Neural progenitor cell (in vitro differentiated cells): Measurements from ENCODE around the gene KPTN. TPM values are rescaled to one million over a fixed set of nuclear protein-coding genes. Genes with fewer than 3 reads are reported as not detected.

Source experiments
- DNase-seq: peaks from one replicate; pipeline ENCODE4 v3.0.0-alpha.2; 2016; ENCODE audit warnings: low spot score
- H2AFZ ChIP-seq: fragments of 200-600 bp; sonication (generic); replicated peaks from 2 replicates; pipeline ENCODE4 v1.6.1; 2016; ENCODE audit warnings: antibody characterized with exemption
- H3F3A ChIP-seq: fragments of 200-600 bp; sonication (generic); 2 replicates; pipeline ENCODE4 v1.6.1; 2016; ENCODE audit warnings: antibody characterized with exemption, low read depth
- H3K27ac ChIP-seq: fragments of 200-600 bp; sonication (generic); 2 replicates; pipeline ENCODE4 v1.5.1; 2016; ENCODE audit warnings: mild to moderate bottlenecking
- H3K27me3 ChIP-seq: fragments of 200-600 bp; sonication (generic); 2 replicates; pipeline ENCODE4 v1.6.1; 2016; ENCODE audit warnings: mild to moderate bottlenecking, moderate library complexity
- H3K36me3 ChIP-seq: fragments of 200-600 bp; sonication (generic); 2 replicates; pipeline ENCODE4 v1.5.1; 2016
- H3K4me1 ChIP-seq: fragments of 200-600 bp; sonication (generic); 2 replicates; pipeline ENCODE4 v1.6.1; 2016; ENCODE audit warnings: mixed run types
- H3K4me2 ChIP-seq: fragments of 200-600 bp; sonication (generic); 2 replicates; pipeline ENCODE4 v1.6.1; 2016
- H3K4me3 ChIP-seq: fragments of 200-600 bp; sonication (generic); 2 replicates; pipeline ENCODE4 v1.5.1; 2016
- H3K79me2 ChIP-seq: fragments of 200-600 bp; sonication (generic); 2 replicates; pipeline ENCODE4 v1.6.1; 2016; ENCODE audit warnings: low read depth
- H3K9ac ChIP-seq: fragments of 200-600 bp; sonication (generic); 2 replicates; pipeline ENCODE4 v1.6.1; 2016
- H3K9me3 ChIP-seq: fragments of 200-600 bp; sonication (generic); 2 replicates; pipeline ENCODE4 v1.5.1; 2016; ENCODE audit warnings: low read depth
- H4K20me1 ChIP-seq: fragments of 200-600 bp; sonication (generic); 2 replicates; pipeline ENCODE4 v1.6.1; 2016; ENCODE audit warnings: low read depth
- H3K27ac Mint-ChIP-seq: 3 replicates; pipeline ENCODE4 v1.8.0; 2021; ENCODE audit warnings: mixed read lengths
- H3K27me3 Mint-ChIP-seq: 2 replicates; pipeline ENCODE4 v1.8.0; 2022; ENCODE audit warnings: low read depth, mild to moderate bottlenecking, inconsistent platforms, moderate library complexity, mixed read lengths; ENCODE audit not compliant: insufficient read depth
- H3K36me3 Mint-ChIP-seq: 3 replicates; pipeline ENCODE4 v1.8.0; 2021; ENCODE audit warnings: mixed read lengths
- H3K4me1 Mint-ChIP-seq: 3 replicates; pipeline ENCODE4 v1.8.0; 2021; ENCODE audit warnings: mixed read lengths
- H3K4me3 Mint-ChIP-seq: 3 replicates; pipeline ENCODE4 v1.8.0; 2021; ENCODE audit warnings: mild to moderate bottlenecking, moderate library complexity, mixed read lengths
- H3K9me3 Mint-ChIP-seq: 3 replicates; pipeline ENCODE4 v1.8.0; 2020; ENCODE audit warnings: mixed read lengths
- EZH2 ChIP-seq: fragments of 200-600 bp; sonication (generic); IDR thresholded peaks from 2 replicates; pipeline ENCODE4 v1.6.1; 2017; ENCODE audit warnings: antibody characterized with exemption, mild to moderate bottlenecking, moderate library complexity
- EZH2phosphoT487 ChIP-seq: fragments of 200-600 bp; sonication (generic); IDR thresholded peaks from 2 replicates; pipeline ENCODE4 v1.6.1; 2017; ENCODE audit warnings: antibody characterized with exemption
- total RNA-seq: library from RNA; depleted of rRNA; stranded (reverse); fragments of >200 nt; gene quantifications from 2 replicates; pipeline ENCODE4 v1.2.3, GENCODE V29; 2015; ENCODE audit warnings: low replicate concordance
- TF ChIP-seq, protein P1 (sequence below): fragments of 200-600 bp; sonication (generic); IDR thresholded peaks from 2 replicates; pipeline ENCODE4 v1.5.1; 2017; ENCODE audit warnings: antibody characterized with exemption, mild to moderate bottlenecking

KPTN gene
- total RNA-seq, 1 donor from 2014 or later: 18.1 TPM

DNA sequence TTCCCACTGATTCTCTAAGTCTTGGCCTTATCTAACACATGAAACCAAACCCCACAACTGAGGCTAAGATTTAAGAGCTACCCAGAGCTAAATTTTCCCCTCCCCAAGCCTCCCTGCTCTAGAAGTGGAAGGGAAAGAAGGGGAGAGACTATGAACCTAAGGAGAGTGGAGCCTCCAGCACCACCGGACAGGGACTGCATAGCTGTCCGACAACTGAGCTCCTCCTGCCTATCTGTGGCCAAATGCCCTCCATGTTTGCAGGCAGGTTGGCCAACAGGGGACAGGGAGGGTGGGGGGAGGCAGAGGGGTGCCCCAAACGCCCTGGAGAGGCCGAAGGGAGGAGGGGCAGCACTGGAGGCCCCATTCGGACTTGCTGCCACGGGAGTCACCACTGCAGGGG, 36.8 kb upstream of the KPTN start:
- no peak overlapping the region for H3K27ac Mint-ChIP-seq
- Histone ChIP-seq H3K36me3 (no peaks in the 10 kb centered on the region), H3K27me3 (no peaks in the 10 kb centered on the region), H3F3A (peaks cover 5% of the 10 kb centered on the region), H3K79me2 (no peaks in the 10 kb centered on the region), H3K9me3 (no peaks in the 10 kb centered on the region), H3K4me3 (no peak overlapping the region), H3K4me1 (no peaks in the 10 kb centered on the region), H3K4me2 (no peak overlapping the region), H2AFZ (no peak overlapping the region), H4K20me1 (no peaks in the 10 kb centered on the region), H3K27ac (no peak overlapping the region), H3K9ac (no peak overlapping the region)
- no peak overlapping the region for H3K4me3 Mint-ChIP-seq
- TF ChIP-seq, protein P1, sequence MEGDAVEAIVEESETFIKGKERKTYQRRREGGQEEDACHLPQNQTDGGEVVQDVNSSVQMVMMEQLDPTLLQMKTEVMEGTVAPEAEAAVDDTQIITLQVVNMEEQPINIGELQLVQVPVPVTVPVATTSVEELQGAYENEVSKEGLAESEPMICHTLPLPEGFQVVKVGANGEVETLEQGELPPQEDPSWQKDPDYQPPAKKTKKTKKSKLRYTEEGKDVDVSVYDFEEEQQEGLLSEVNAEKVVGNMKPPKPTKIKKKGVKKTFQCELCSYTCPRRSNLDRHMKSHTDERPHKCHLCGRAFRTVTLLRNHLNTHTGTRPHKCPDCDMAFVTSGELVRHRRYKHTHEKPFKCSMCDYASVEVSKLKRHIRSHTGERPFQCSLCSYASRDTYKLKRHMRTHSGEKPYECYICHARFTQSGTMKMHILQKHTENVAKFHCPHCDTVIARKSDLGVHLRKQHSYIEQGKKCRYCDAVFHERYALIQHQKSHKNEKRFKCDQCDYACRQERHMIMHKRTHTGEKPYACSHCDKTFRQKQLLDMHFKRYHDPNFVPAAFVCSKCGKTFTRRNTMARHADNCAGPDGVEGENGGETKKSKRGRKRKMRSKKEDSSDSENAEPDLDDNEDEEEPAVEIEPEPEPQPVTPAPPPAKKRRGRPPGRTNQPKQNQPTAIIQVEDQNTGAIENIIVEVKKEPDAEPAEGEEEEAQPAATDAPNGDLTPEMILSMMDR: no peak
- TF ChIP-seq EZH2 (no peak), EZH2phosphoT487 (no peak)
- DNase-seq: no peak
- H3K36me3 Mint-ChIP-seq: no peaks in the 10 kb centered on the region
- H3K9me3 Mint-ChIP-seq: no peaks in the 10 kb centered on the region
- peaks cover 9% of the 10 kb centered on the region for H3K27me3 Mint-ChIP-seq
- H3K4me1 Mint-ChIP-seq: peaks cover 16% of the 10 kb centered on the region

DNA sequence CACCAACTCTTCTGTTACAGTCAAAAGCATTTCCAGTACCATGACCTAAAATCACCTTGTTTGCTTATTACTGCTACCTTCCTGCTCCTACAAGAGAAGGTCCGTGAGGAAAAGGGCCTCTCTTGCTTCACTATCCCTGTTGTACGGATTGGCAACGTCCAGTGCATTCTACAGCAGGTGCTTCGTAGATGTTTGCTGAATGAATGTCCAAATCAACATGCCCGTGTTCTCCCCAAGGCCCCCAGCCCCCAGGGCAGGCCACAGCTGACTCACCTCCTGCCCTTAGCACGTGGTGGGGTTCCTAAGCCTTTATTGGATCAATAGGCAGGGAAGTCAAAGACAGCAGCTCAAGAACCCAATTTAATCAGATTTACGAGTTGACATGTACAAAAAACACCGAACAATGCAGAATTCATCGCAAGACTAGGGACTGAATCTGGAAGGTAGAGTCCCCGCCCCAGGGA, 36.4 kb upstream of the KPTN start:
- H3K27me3 ChIP-seq: no peaks in the 10 kb centered on the region
- peaks cover 9% of the 10 kb centered on the region for H3F3A ChIP-seq
- no peaks in the 10 kb centered on the region for H4K20me1 ChIP-seq
- Mint-ChIP-seq H3K27ac (peak overlapping the region; percentile 21), H3K4me1 (peaks cover 20% of the 10 kb centered on the region), H3K36me3 (no peaks in the 10 kb centered on the region), H3K27me3 (peaks cover 9% of the 10 kb centered on the region), H3K9me3 (no peaks in the 10 kb centered on the region), H3K4me3 (no peak overlapping the region)
- no peak overlapping the region for H3K4me3 ChIP-seq
- H3K4me1 ChIP-seq: no peaks in the 10 kb centered on the region
- H3K79me2 ChIP-seq: no peaks in the 10 kb centered on the region
- H3K36me3 ChIP-seq: no peaks in the 10 kb centered on the region
- no peak overlapping the region for H3K9ac ChIP-seq
- H3K27ac ChIP-seq: no peak overlapping the region
- peak overlapping the region; percentile 13 for H3K4me2 ChIP-seq
- TF ChIP-seq EZH2: no peak
- TF ChIP-seq EZH2phosphoT487: no peak
- TF ChIP-seq, protein P1: no peak
- H2AFZ ChIP-seq: no peak overlapping the region
- no peaks in the 10 kb centered on the region for H3K9me3 ChIP-seq
- DNase-seq: no peak

DNA sequence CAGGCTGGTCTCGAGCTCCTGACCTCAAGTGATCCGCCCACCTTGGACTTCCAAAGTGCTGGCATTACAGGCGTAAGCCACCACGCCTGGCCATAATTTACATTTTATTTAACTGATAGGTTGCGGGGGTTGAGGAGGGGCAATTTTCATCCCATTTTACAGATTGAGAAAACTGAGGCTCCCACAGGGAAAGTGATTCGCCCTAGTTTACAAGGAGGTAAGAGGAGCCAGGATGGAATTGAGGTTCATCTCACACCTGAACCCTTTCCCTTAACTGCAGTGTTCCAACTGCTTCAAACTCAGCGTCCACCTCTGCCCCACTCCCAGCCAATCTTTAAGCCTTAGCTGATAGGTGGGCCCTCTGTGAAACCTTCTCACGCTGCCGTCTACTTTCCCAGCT, 34.8 kb upstream of the KPTN start:
- Histone ChIP-seq H3K4me1 (peaks cover 3% of the 10 kb centered on the region), H3K9me3 (no peaks in the 10 kb centered on the region), H3K79me2 (peaks cover 10% of the 10 kb centered on the region), H3K4me2 (no peak overlapping the region), H3K36me3 (no peaks in the 10 kb centered on the region), H3K27me3 (no peaks in the 10 kb centered on the region), H3K9ac (no peak overlapping the region), H4K20me1 (peaks cover 9% of the 10 kb centered on the region), H3F3A (peaks cover 9% of the 10 kb centered on the region), H2AFZ (no peak overlapping the region), H3K27ac (no peak overlapping the region), H3K4me3 (no peak overlapping the region)
- Mint-ChIP-seq H3K36me3 (no peaks in the 10 kb centered on the region), H3K4me1 (peaks cover 29% of the 10 kb centered on the region), H3K4me3 (no peak overlapping the region), H3K9me3 (no peaks in the 10 kb centered on the region), H3K27ac (no peak overlapping the region), H3K27me3 (peaks cover 11% of the 10 kb centered on the region)
- DNase-seq: no peak
- TF ChIP-seq EZH2phosphoT487: no peak
- TF ChIP-seq EZH2: no peak
- TF ChIP-seq, protein P1: no peak
